Urinary bladder (tissue), 4 donors: ENCODE data around the gene PLA2G12B. TPM values are rescaled to one million over a fixed set of nuclear protein-coding genes. Genes with fewer than 3 reads are reported as not detected.
"Not testable (repeated sequence)": the region's sequence is repeated elsewhere in the genome, so short reads cannot be mapped to it uniquely, and the experiment has no call there.

Source experiments
- DNase-seq: peaks from one replicate; pipeline ENCODE4 v3.0.0-alpha.2; 2015; ENCODE audit errors: extremely low spot score
- H3K27ac ChIP-seq: one replicate; pipeline ENCODE4 v1.5.1; 2013; ENCODE audit warnings: low read depth, mild to moderate bottlenecking, moderate library complexity
- H3K36me3 ChIP-seq: one replicate; pipeline ENCODE4 v1.6.1; 2013; ENCODE audit warnings: mild to moderate bottlenecking, moderate library complexity; ENCODE audit not compliant: insufficient read depth
- H3K4me1 ChIP-seq: one replicate; pipeline ENCODE4 v1.6.1; 2013; ENCODE audit warnings: mild to moderate bottlenecking, moderate library complexity; ENCODE audit not compliant: insufficient read depth
- H3K4me3 ChIP-seq: one replicate; pipeline ENCODE4 v1.5.1; 2013; ENCODE audit warnings: low read depth, low read length
- WGBS: extraction: QIAGEN DNeasy Blood & Tissue Kit; methylation state at CpG from one replicate; pipeline ENCODE4 v1.1.7; 2013; 5-methylcytosine and 5-hydroxymethylcytosine counted together
- polyA plus RNA-seq: library from polyadenylated mRNA; stranded (reverse); fragments of 200-250 nt; gene quantifications from one replicate; pipeline ENCODE4 v1.2.3, GENCODE V29; 2013
- total RNA-seq: library from RNA; depleted of rRNA; stranded (reverse); fragments of >200 nt; gene quantifications from one replicate; pipeline ENCODE4 v1.2.3, GENCODE V29; 2014
- donor health status: healthy with polysubstance abuse.
- donor health status: healthy.

The PLA2G12B gene, protein sequence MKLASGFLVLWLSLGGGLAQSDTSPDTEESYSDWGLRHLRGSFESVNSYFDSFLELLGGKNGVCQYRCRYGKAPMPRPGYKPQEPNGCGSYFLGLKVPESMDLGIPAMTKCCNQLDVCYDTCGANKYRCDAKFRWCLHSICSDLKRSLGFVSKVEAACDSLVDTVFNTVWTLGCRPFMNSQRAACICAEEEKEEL
- total RNA-seq (not detected), polyA plus RNA-seq (not detected)

GRCh38 chr10:72954596-72955554 is at the start of gene PLA2G12B:
Gene PLA2G12B, minus strand, starts transcription at chr10:72954806. Its CDS starts 121 bp downstream, at chr10:72954685.
- Histone ChIP-seq H3K27ac (no peak within 1 kb of the TSS), H3K4me1 (no peaks in the 10 kb centered on the region), H3K4me3 (no peak within 1 kb of the TSS), H3K36me3 (no peaks in the 10 kb centered on the region)
- 71% methylated on average over 12 of the region's 12 CpGs for WGBS
- no peak for DNase-seq

DNA sequence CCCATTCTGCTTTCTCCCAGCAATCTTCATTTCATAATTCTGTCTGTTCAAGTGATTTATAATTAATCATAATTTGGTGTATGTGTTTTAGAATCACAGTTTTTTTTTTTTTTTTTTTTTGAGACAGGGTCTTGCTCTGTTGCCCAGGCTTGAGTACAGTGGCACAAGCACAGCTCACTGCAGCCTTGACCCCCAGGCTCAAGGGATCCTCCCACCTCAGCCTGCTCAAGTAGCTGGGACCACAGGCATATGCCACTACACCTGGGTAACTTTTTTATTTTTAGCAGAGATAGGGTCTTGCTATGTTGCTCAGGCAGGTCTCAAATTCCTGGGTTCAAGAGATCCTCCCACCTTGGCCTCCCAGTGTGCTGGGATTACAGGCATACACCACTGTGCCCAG is 49.2 kb upstream of the PLA2G12B start:
- Histone ChIP-seq H3K4me3 (no peak overlapping the region), H3K36me3 (peaks cover under 1% of the 10 kb centered on the region), H3K27ac (no peak overlapping the region), H3K4me1 (no peaks in the 10 kb centered on the region)
- DNase-seq = no peak

DNA sequence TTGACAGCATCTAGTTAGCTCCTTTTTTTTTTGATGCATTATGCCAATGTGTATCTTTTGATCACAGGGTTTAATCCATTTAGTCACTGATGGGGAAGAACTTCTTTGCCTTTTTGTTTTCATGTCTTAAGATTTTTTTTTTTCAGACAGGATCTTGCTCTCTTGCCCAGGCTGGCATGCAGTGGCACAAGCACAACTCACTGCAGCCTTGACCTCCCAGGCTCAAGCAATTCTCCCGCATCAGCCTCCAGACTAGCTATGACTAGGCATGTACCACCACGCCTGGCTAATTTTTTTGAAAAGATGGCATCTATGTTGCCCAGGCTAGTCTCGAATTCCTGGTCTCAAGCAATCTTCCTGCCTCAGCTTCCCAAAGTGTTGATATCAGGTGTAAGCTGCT is 46.4 kb upstream of the PLA2G12B start:
- Histone ChIP-seq H3K36me3 (no peaks in the 10 kb centered on the region), H3K4me3 (no peak overlapping the region), H3K27ac (no peak overlapping the region), H3K4me1 (no peaks in the 10 kb centered on the region)
- no peak for DNase-seq
- over 99% methylated on average over 3 of the region's 3 CpGs for WGBS

GRCh38 chr10:72997099-72997498 is 42.5 kb upstream of the PLA2G12B start:
- Histone ChIP-seq H3K4me3 (no peak overlapping the region), H3K36me3 (no peaks in the 10 kb centered on the region), H3K4me1 (no peaks in the 10 kb centered on the region), H3K27ac (no peak overlapping the region)
- DNase-seq = no peak
- WGBS = 94% methylated on average over 2 of the region's 2 CpGs

GRCh38 chr10:72995459-72995858 is 40.9 kb upstream of the PLA2G12B start:
- H3K4me3 ChIP-seq, DNase-seq, H3K36me3 ChIP-seq, H3K4me1 ChIP-seq, H3K27ac ChIP-seq: not testable (repeated sequence)

- not testable (repeated sequence) for H3K4me3 ChIP-seq, H3K36me3 ChIP-seq, H3K27ac ChIP-seq, H3K4me1 ChIP-seq, DNase-seq
- 80% methylated on average over 7 of the region's 7 CpGs for WGBS
These were observed 35.2 kb upstream of the PLA2G12B start for GRCh38 chr10:72989771-72990170.

DNA sequence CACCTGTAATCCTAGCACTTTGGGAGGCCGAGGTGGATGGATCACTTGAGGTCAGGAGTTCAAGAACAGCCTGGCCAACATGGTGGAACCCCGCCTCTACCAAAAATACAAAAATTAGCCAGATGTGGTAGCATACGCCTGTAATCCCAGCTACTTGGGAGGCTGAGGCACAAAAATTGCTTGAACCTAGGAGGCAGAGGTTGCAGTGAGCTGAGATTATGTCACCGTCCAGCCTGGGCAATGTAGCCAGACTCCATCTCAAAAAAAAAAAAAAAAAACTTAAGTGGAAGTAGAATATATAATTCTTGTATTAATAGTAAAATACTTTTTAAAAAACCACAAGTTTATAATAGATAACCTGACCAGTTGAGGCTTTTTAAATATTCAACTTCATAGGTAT is 30.0 kb upstream of the PLA2G12B start:
- not testable (repeated sequence) for H3K4me1 ChIP-seq, H3K27ac ChIP-seq, H3K4me3 ChIP-seq, H3K36me3 ChIP-seq, DNase-seq
- 93% methylated on average over 4 of the region's 4 CpGs for WGBS

DNA sequence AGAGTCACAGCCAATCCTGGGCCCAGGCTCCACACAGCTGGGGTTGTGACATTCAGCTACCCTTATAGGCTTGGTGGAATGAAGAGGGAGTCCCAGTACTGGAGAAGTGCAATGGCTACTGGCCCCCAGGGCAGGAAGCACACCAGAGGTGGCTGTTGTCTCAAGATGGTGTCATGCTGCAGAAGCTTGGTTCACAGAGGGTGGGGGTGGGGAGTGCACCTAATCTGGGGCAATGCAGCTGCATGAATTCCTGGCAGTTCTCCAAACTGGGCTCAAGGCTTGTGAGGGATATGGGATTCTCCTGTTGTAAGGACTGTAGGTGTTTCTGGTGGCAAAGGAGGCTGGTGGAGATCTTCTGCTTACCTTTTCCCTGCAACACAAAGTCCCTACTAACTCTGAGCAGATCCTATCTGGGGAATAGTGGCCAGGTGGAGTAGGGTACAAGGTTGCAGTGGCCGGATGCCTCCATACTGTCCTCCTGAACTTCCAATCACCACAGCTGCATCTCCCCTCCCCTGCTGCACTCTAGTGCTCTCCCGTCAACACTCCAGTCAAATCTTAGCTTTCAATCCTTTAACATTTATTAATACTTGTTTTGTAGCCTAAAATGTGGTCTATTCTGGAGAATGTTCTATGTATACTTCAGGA is 27.4 kb upstream of the PLA2G12B start:
- WGBS = 93% methylated on average over 2 of the region's 2 CpGs
- Histone ChIP-seq H3K36me3 (no peaks in the 10 kb centered on the region), H3K4me1 (no peaks in the 10 kb centered on the region), H3K27ac (no peak overlapping the region), H3K4me3 (no peak overlapping the region)
- no peak for DNase-seq

- H3K4me1 ChIP-seq = no peaks in the 10 kb centered on the region
- no peaks in the 10 kb centered on the region for H3K36me3 ChIP-seq
- DNase-seq = no peak
- no peak overlapping the region for H3K4me3 ChIP-seq
- no peak overlapping the region for H3K27ac ChIP-seq
- 91% methylated on average over 4 of the region's 4 CpGs for WGBS
These were observed 26.6 kb upstream of the PLA2G12B start for GRCh38 chr10:72981028-72981881.

GRCh38 chr10:72980348-72980747 is 25.7 kb upstream of the PLA2G12B start:
- H3K4me3 ChIP-seq = no peak overlapping the region
- H3K27ac ChIP-seq = no peak overlapping the region
- WGBS = 90% methylated on average over 2 of the region's 2 CpGs
- H3K36me3 ChIP-seq = no peaks in the 10 kb centered on the region
- DNase-seq = no peak
- no peaks in the 10 kb centered on the region for H3K4me1 ChIP-seq

DNA sequence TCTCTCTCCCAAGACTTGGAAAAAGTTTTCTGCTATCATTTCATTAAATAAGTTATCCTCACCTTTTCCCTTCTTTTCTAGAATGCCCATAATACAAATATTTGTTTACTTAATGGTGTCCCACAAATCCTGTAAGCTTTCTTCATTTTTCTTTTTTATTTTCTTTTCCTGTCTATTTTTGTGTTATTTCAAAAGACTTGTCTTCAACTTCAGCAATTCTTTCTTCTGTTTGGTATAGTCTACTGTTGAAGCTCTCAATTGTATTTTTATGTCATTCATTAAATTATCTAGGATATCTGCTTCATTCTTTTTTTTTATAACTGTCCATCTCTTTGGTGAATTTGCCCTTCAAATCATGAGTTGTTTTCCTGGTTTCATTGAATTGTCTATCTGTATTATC is 25.1 kb upstream of the PLA2G12B start:
- Histone ChIP-seq H3K27ac (no peak overlapping the region), H3K4me1 (no peaks in the 10 kb centered on the region), H3K36me3 (no peaks in the 10 kb centered on the region), H3K4me3 (no peak overlapping the region)
- no peak for DNase-seq

- 89% methylated on average over 1 of the region's 1 CpG for WGBS
- Histone ChIP-seq H3K4me1 (no peaks in the 10 kb centered on the region), H3K27ac (no peak overlapping the region), H3K36me3 (no peaks in the 10 kb centered on the region), H3K4me3 (no peak overlapping the region)
- DNase-seq = no peak
These were observed 22.3 kb upstream of the PLA2G12B start for GRCh38 chr10:72976886-72977285.

GRCh38 chr10:72956001-72956400 is 1.4 kb upstream of the PLA2G12B start:
- DNase-seq = no peak
- Histone ChIP-seq H3K27ac (no peak overlapping the region), H3K4me1 (no peaks in the 10 kb centered on the region), H3K36me3 (no peaks in the 10 kb centered on the region), H3K4me3 (no peak overlapping the region)
